Measurements from ENCODE around the gene CHCT1. TPM values are rescaled to one million over a fixed set of nuclear protein-coding genes. Genes with fewer than 3 reads are reported as not detected.

Gene CHCT1
- total RNA-seq, 1 experiment from 2014 or later, result not detected

DNA sequence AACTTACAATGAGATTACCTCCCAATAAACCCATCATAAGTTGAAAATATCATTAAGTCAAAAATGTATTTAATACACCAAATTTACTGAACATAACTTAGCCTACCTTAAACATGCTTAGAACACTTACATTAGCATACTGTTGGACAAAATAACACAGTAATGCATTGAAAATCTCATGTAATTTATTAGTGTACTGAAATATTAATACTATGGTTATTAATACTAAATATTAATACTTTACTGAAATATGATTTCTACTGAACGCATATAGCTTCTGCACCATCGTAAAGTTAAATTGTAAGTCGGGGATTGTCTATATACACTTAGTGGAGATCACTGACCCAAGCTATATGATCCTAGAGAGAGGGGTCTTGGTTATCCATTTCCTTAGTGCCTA lies 34.6 kb upstream of the CHCT1 start:
- no peak overlapping the region for H3K9ac ChIP-seq (ENCODE audit: low read length)
- H3K9me2 ChIP-seq (replicated peaks; ENCODE audit: insufficient read depth, low read length), result no peaks in the 10 kb centered on the region
- no peak overlapping the region for H3K4me3 ChIP-seq (ENCODE audit: low read length)
- no peak for DNase-seq
- no peak overlapping the region for H2AFZ ChIP-seq (ENCODE audit: low read length)
- peaks cover 88% of the 10 kb centered on the region for H3K79me2 ChIP-seq (ENCODE audit: low read length)
- H3K4me2 ChIP-seq (ENCODE audit: low read depth, low read length, poor library complexity, severe bottlenecking), result peak overlapping the region; percentile 70
- no peak overlapping the region for H3K27ac ChIP-seq (ENCODE audit: low read length)
- no peaks in the 10 kb centered on the region for H3K36me3 ChIP-seq (ENCODE audit: insufficient read depth, low read length)
- peaks cover 41% of the 10 kb centered on the region for H3K4me1 ChIP-seq (ENCODE audit: low read length)
- H4K20me1 ChIP-seq (ENCODE audit: insufficient read depth, low read depth, low read length), result no peaks in the 10 kb centered on the region
- no peaks in the 10 kb centered on the region for H3K27me3 ChIP-seq (ENCODE audit: low read length)
- H3K9me3 ChIP-seq (ENCODE audit: low read length), result no peaks in the 10 kb centered on the region

DNA sequence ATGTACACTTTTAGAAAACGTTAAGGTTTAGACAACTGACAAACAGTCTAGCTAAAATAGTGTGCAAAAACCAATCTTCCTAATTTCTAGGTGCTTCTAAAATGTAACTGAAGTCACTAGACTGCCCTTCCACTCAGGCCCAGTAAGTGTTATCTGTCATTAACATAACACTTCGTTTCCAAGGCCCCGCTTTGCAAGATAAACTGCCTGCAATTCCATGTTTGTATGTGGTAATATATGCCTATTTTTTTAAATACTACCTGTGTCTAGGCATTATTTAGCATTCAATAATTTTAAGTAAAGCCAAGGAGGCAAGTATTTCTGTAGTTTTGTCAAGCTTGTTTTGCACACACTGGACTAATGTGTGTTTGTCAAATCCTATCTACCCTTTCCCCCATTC lies 33.5 kb upstream of the CHCT1 start:
- Histone ChIP-seq H3K9me2 (replicated peaks; ENCODE audit: insufficient read depth, low read length) (no peaks in the 10 kb centered on the region), H4K20me1 (ENCODE audit: insufficient read depth, low read depth, low read length) (no peaks in the 10 kb centered on the region), H3K4me3 (ENCODE audit: low read length) (no peak overlapping the region), H3K79me2 (ENCODE audit: low read length) (peaks cover 78% of the 10 kb centered on the region), H3K27ac (ENCODE audit: low read length) (no peak overlapping the region), H3K27me3 (ENCODE audit: low read length) (no peaks in the 10 kb centered on the region), H3K36me3 (ENCODE audit: insufficient read depth, low read length) (no peaks in the 10 kb centered on the region), H3K9me3 (ENCODE audit: low read length) (no peaks in the 10 kb centered on the region), H2AFZ (ENCODE audit: low read length) (no peak overlapping the region), H3K4me1 (ENCODE audit: low read length) (peaks cover 48% of the 10 kb centered on the region), H3K4me2 (ENCODE audit: low read depth, low read length, poor library complexity, severe bottlenecking) (peak overlapping the region; percentile 70), H3K9ac (ENCODE audit: low read length) (no peak overlapping the region)
- DNase-seq, result no peak

- no peak overlapping the region for H3K27ac ChIP-seq (ENCODE audit: low read length)
- H3K27me3 ChIP-seq (ENCODE audit: low read length), result no peaks in the 10 kb centered on the region
- peak overlapping the region; percentile 95 for H3K9ac ChIP-seq (ENCODE audit: low read length)
- H3K4me2 ChIP-seq (ENCODE audit: low read depth, low read length, poor library complexity, severe bottlenecking), result peak overlapping the region; percentile 70
- peaks cover 63% of the 10 kb centered on the region for H3K79me2 ChIP-seq (ENCODE audit: low read length)
- H2AFZ ChIP-seq (ENCODE audit: low read length), result no peak overlapping the region
- H3K9me3 ChIP-seq (ENCODE audit: low read length), result no peaks in the 10 kb centered on the region
- H3K4me3 ChIP-seq (ENCODE audit: low read length), result peak overlapping the region; percentile 89
- H3K9me2 ChIP-seq (replicated peaks; ENCODE audit: insufficient read depth, low read length), result no peaks in the 10 kb centered on the region
- peak; percentile 56 for DNase-seq
- no peaks in the 10 kb centered on the region for H4K20me1 ChIP-seq (ENCODE audit: insufficient read depth, low read depth, low read length)
- no peaks in the 10 kb centered on the region for H3K36me3 ChIP-seq (ENCODE audit: insufficient read depth, low read length)
- H3K4me1 ChIP-seq (ENCODE audit: low read length), result peaks cover 48% of the 10 kb centered on the region
Measured at GRCh38 chr17:60390186-60390585, 32.1 kb upstream of the CHCT1 start.

- Histone ChIP-seq H3K79me2 (ENCODE audit: low read length) (peaks cover 56% of the 10 kb centered on the region), H3K4me3 (ENCODE audit: low read length) (peak overlapping the region; percentile 89), H3K9ac (ENCODE audit: low read length) (peak overlapping the region; percentile 95), H3K4me1 (ENCODE audit: low read length) (peaks cover 48% of the 10 kb centered on the region), H2AFZ (ENCODE audit: low read length) (no peak overlapping the region), H3K4me2 (ENCODE audit: low read depth, low read length, poor library complexity, severe bottlenecking) (peak overlapping the region; percentile 70), H3K27me3 (ENCODE audit: low read length) (no peaks in the 10 kb centered on the region), H3K27ac (ENCODE audit: low read length) (peak overlapping the region; percentile 56), H3K9me2 (replicated peaks; ENCODE audit: insufficient read depth, low read length) (no peaks in the 10 kb centered on the region), H3K36me3 (ENCODE audit: insufficient read depth, low read length) (no peaks in the 10 kb centered on the region), H3K9me3 (ENCODE audit: low read length) (no peaks in the 10 kb centered on the region), H4K20me1 (ENCODE audit: insufficient read depth, low read depth, low read length) (no peaks in the 10 kb centered on the region)
- peak; percentile 67 for DNase-seq
Measured at GRCh38 chr17:60390925-60391470, 31.3 kb upstream of the CHCT1 start.

DNA sequence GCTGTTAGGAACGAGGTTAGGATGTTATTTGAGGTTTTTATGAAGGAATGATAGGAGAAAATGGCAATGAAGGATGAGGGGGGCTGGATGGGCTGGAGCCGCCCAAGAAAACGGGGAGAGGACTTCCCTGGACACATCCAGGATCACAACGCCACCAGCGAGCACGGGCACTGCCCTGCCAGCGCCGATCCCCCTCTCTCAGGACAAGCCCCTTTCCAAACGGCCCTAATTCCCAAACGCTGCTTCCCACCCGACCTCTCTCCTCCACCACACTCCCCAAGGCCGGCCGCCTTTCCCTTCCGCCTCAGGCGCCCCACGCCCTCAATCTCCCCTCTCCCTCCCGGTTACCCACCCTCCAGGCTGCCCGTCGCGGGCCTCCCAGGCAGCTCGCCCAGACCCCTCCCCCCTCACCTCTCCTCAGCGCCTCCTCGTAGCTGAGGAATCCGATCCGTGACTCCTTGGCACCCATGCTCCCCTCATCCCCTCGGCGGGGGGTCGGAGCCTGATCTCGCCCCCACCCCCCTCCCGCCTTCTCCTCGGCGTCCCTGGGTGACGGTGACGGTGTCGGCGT lies 30.7 kb upstream of the CHCT1 start:
- H3K4me2 ChIP-seq (ENCODE audit: low read depth, low read length, poor library complexity, severe bottlenecking), result peak overlapping the region; percentile 70
- peaks cover 46% of the 10 kb centered on the region for H3K4me1 ChIP-seq (ENCODE audit: low read length)
- no peaks in the 10 kb centered on the region for H3K9me3 ChIP-seq (ENCODE audit: low read length)
- peak overlapping the region; percentile 33; the same call in 1 of the 2 replicates for H2AFZ ChIP-seq (ENCODE audit: low read length)
- no peaks in the 10 kb centered on the region for H4K20me1 ChIP-seq (ENCODE audit: insufficient read depth, low read depth, low read length)
- no peaks in the 10 kb centered on the region for H3K9me2 ChIP-seq (replicated peaks; ENCODE audit: insufficient read depth, low read length)
- H3K4me3 ChIP-seq (ENCODE audit: low read length), result peak overlapping the region; percentile 89
- no peaks in the 10 kb centered on the region for H3K27me3 ChIP-seq (ENCODE audit: low read length)
- H3K36me3 ChIP-seq (ENCODE audit: insufficient read depth, low read length), result no peaks in the 10 kb centered on the region
- H3K27ac ChIP-seq (ENCODE audit: low read length), result peak overlapping the region; percentile 56
- no peak for DNase-seq
- peaks cover 50% of the 10 kb centered on the region for H3K79me2 ChIP-seq (ENCODE audit: low read length)
- peak overlapping the region; percentile 95 for H3K9ac ChIP-seq (ENCODE audit: low read length)

DNA sequence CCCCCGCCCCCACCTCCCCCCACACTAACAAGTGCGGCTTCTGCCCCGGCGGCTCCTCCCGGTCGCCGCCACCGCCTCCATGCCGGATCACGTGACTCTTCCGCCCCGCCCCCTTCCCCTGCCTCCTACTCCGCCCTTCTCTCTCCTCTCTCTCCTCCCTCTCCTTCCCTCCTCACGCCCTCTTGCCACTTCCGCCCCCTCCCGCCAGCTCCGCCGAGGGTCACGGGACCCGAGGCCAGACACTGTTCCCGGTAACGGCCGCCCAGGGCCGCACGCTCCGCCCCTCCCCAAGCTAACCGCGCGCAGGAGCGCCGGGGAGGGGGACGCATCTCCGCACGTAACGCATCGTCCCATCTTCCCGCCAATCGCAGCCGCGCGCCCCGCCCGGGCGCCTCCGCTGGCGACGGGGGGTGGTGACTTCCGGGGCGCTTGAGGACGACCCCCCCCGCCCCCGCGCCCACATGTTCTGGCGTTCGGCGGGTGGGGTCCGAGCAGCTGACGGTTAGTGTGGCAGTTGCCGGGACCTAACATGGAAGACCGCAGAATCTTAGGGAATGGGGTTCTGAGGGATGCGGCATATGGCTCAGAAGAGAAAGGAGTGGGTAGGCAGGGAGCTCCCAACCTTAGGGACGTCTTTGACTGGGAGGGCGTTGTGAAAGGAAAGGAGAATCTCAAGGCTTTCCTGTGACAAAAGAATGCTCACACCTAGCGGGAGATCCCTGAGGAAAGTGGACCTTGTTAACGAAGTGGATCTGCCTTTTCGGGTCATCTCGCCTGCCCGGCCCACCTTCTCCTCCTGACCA lies 30.0 kb upstream of the CHCT1 start, which contains the start of gene USP32:
Gene USP32 (minus strand): TSS at position 92 of the 803 bp plus-strand sequence. CDS start 194 bp downstream, outside the sequence.
- H3K79me2 ChIP-seq (ENCODE audit: low read length), result peaks cover 43% of the 10 kb centered on the region
- H3K27ac ChIP-seq (ENCODE audit: low read length), result peak within 1 kb of the TSS; percentile 66
- H3K9me2 ChIP-seq (replicated peaks; ENCODE audit: insufficient read depth, low read length), result no peaks in the 10 kb centered on the region
- H3K9me3 ChIP-seq (ENCODE audit: low read length), result no peaks in the 10 kb centered on the region
- peak within 1 kb of the TSS; percentile 95 for H3K9ac ChIP-seq (ENCODE audit: low read length)
- peak within 1 kb of the TSS; percentile 89 for H3K4me3 ChIP-seq (ENCODE audit: low read length)
- H2AFZ ChIP-seq (ENCODE audit: low read length), result peak within 1 kb of the TSS; percentile 33
- no peaks in the 10 kb centered on the region for H3K36me3 ChIP-seq (ENCODE audit: insufficient read depth, low read length)
- H3K4me2 ChIP-seq (ENCODE audit: low read depth, low read length, poor library complexity, severe bottlenecking), result peak within 1 kb of the TSS; percentile 70
- no peaks in the 10 kb centered on the region for H4K20me1 ChIP-seq (ENCODE audit: insufficient read depth, low read depth, low read length)
- no peaks in the 10 kb centered on the region for H3K27me3 ChIP-seq (ENCODE audit: low read length)
- H3K4me1 ChIP-seq (ENCODE audit: low read length), result peaks cover 39% of the 10 kb centered on the region
- DNase-seq, result peak; percentile 98

- peak overlapping the region; percentile 95 for H3K9ac ChIP-seq (ENCODE audit: low read length)
- H3K4me3 ChIP-seq (ENCODE audit: low read length), result peak overlapping the region; percentile 89
- H3K4me1 ChIP-seq (ENCODE audit: low read length), result peaks cover 39% of the 10 kb centered on the region
- no peaks in the 10 kb centered on the region for H3K9me2 ChIP-seq (replicated peaks; ENCODE audit: insufficient read depth, low read length)
- H3K9me3 ChIP-seq (ENCODE audit: low read length), result no peaks in the 10 kb centered on the region
- H2AFZ ChIP-seq (ENCODE audit: low read length), result peak overlapping the region; percentile 33
- no peaks in the 10 kb centered on the region for H3K36me3 ChIP-seq (ENCODE audit: insufficient read depth, low read length)
- H3K4me2 ChIP-seq (ENCODE audit: low read depth, low read length, poor library complexity, severe bottlenecking), result peak overlapping the region; percentile 70
- no peaks in the 10 kb centered on the region for H3K27me3 ChIP-seq (ENCODE audit: low read length)
- peak overlapping the region; percentile 66 for H3K27ac ChIP-seq (ENCODE audit: low read length)
- H3K79me2 ChIP-seq (ENCODE audit: low read length), result peaks cover 35% of the 10 kb centered on the region
- no peaks in the 10 kb centered on the region for H4K20me1 ChIP-seq (ENCODE audit: insufficient read depth, low read depth, low read length)
- DNase-seq, result peak; percentile 53
Measured at GRCh38 chr17:60392845-60393702, 29.2 kb upstream of the CHCT1 start.

Measured in Karpas-422 (cell line).